ENCODE measurements around the gene MSI2. TPM values are rescaled to one million over a fixed set of nuclear protein-coding genes. Genes with fewer than 3 reads are reported as not detected.

Gene MSI2
- polyA plus RNA-seq, 1 experiment = 9.2 TPM

DNA sequence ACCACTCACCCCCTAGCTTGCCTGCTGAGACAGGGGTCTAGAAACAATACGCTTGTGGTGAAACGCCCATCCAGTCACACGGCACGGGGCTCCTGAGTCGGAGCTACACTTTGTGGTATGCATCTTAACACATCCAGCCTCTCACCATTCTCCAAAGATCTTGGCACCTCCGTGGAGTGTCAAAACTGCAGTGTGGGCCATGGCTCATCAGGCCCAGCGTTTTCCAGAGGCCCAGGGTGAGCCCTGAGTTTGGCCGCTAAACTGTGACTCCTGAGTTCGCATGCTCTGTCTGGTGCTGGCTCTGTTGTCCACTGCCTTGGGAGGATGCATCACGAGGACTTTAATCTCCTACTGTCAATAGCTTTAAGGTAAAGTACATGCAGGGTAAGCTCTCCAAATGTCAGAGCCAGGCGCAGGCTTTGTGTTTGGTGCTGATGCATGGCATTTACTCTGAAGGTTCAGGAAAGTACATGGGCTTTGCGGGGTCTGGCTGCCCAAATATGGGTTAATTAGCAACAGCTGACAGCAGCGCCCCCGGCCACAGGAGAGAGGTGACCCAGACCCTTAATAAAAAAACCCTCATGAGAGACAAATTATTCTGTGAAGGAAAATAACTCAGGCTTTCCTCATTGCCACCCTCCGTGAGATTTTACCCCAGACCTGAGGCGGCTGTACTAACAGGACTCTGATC, 370.3 kb downstream of the MSI2 start:
- TF ChIP-seq, protein P1, sequence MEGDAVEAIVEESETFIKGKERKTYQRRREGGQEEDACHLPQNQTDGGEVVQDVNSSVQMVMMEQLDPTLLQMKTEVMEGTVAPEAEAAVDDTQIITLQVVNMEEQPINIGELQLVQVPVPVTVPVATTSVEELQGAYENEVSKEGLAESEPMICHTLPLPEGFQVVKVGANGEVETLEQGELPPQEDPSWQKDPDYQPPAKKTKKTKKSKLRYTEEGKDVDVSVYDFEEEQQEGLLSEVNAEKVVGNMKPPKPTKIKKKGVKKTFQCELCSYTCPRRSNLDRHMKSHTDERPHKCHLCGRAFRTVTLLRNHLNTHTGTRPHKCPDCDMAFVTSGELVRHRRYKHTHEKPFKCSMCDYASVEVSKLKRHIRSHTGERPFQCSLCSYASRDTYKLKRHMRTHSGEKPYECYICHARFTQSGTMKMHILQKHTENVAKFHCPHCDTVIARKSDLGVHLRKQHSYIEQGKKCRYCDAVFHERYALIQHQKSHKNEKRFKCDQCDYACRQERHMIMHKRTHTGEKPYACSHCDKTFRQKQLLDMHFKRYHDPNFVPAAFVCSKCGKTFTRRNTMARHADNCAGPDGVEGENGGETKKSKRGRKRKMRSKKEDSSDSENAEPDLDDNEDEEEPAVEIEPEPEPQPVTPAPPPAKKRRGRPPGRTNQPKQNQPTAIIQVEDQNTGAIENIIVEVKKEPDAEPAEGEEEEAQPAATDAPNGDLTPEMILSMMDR (IDR thresholded peaks at IDR 0.05; ENCODE audit: insufficient read depth, low read depth, low read length) = no peak
- POLR2A ChIA-PET = no interaction called here
- no peak overlapping the region for H3K4me3 ChIP-seq (ENCODE audit: low read depth, low read length)
- no peaks in the 10 kb centered on the region for H3K36me3 ChIP-seq (ENCODE audit: control insufficient read depth, insufficient read depth, low read length)
- H3K27me3 ChIP-seq (ENCODE audit: control insufficient read depth, insufficient read depth, low read length) = no peaks in the 10 kb centered on the region
- DNase-seq (ENCODE audit: low read depth) = no peak
- CTCF ChIA-PET = interaction anchor here (1.0 to 2.2 kb wide), 3 partner anchors 29 to 383 kb away, joined by 3 to 7 read pairs (median 5); no protein-coding TSS in a partner anchor

DNA sequence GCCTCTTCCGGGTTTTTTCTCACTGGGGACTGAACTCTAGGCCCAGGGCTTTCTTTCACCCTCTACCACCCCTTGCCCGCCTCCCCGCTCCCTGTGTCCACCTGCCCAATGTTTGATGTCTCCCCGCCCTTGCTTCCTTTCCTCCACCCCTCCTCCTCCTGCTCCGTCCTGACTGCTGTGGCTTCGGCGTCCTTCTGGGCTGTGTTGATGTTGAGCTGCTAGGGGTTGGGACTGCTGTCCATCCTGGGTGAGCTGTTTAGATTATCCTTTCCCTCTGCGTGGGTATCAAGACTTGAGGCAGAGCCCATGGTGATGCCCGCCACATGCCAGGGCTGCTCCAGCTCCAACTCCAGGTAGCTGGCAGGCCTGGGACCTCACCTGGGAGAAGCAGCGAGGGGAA, 371.3 kb downstream of the MSI2 start:
- ChIA-PET CTCF (interaction anchor here (1.0 to 2.2 kb wide), 3 partner anchors 30 to 384 kb away, joined by 3 to 7 read pairs (median 5); no protein-coding TSS in a partner anchor), POLR2A (no interaction called here)
- Histone ChIP-seq H3K27me3 (ENCODE audit: control insufficient read depth, insufficient read depth, low read length) (no peaks in the 10 kb centered on the region), H3K36me3 (ENCODE audit: control insufficient read depth, insufficient read depth, low read length) (no peaks in the 10 kb centered on the region), H3K4me3 (ENCODE audit: low read depth, low read length) (no peak overlapping the region)
- TF ChIP-seq, protein P1 (IDR thresholded peaks at IDR 0.05; ENCODE audit: insufficient read depth, low read depth, low read length) = no peak
- DNase-seq (ENCODE audit: low read depth) = no peak

DNA sequence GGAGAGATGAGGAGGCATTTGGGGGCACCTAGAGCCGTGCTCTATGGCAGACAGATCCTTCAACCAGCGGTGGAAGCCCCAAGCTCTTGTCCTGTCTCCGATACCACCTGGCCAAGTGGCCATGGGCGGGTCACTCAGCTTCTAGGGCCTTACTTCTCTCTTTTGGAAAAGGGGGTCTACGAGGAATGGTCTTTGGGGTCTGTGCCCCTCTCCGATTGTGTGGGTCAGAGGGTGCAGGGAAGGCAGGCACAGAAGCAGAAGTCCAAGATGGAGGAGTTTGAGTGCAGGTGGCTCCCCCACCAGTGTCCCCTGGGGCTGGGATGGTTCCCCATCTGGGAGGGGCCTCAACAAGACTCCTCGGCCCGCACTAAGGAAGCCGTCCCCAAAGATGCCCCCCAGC, 372.1 kb downstream of the MSI2 start:
- no peak for DNase-seq (ENCODE audit: low read depth)
- POLR2A ChIA-PET = no interaction called here
- Histone ChIP-seq H3K27me3 (ENCODE audit: control insufficient read depth, insufficient read depth, low read length) (no peaks in the 10 kb centered on the region), H3K4me3 (ENCODE audit: low read depth, low read length) (no peak overlapping the region), H3K36me3 (ENCODE audit: control insufficient read depth, insufficient read depth, low read length) (no peaks in the 10 kb centered on the region)
- TF ChIP-seq, protein P1 (IDR thresholded peaks at IDR 0.05; ENCODE audit: insufficient read depth, low read depth, low read length) = no peak
- CTCF ChIA-PET = no interaction called here

DNA sequence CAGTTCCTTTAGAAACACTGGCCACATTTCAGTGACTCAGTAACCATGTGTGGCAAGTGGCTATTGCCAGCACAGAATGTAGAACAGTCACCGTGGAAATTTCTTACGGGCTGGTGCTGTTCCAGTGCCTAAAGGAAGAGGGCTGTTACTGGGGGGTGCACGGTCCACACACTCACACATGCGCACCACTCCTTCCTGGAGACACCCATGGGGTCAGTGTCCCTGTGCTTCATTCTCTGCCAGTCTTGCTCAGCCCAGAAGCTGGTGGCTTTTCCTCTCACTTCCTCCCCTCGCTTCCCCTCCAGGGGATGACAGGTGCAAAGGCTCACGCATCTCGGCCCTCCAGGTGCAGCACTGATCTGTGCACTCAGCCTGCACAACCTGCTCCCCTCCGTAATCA, 373.1 kb downstream of the MSI2 start:
- Histone ChIP-seq H3K27me3 (ENCODE audit: control insufficient read depth, insufficient read depth, low read length) (no peaks in the 10 kb centered on the region), H3K4me3 (ENCODE audit: low read depth, low read length) (no peak overlapping the region), H3K36me3 (ENCODE audit: control insufficient read depth, insufficient read depth, low read length) (no peaks in the 10 kb centered on the region)
- TF ChIP-seq, protein P1 (IDR thresholded peaks at IDR 0.05; ENCODE audit: insufficient read depth, low read depth, low read length) = no peak
- POLR2A ChIA-PET = interaction anchor here (0.7 kb wide), 1 partner anchor 512 kb away, joined by 9 read pairs; no protein-coding TSS in a partner anchor
- CTCF ChIA-PET = no interaction called here
- no peak for DNase-seq (ENCODE audit: low read depth)

DNA sequence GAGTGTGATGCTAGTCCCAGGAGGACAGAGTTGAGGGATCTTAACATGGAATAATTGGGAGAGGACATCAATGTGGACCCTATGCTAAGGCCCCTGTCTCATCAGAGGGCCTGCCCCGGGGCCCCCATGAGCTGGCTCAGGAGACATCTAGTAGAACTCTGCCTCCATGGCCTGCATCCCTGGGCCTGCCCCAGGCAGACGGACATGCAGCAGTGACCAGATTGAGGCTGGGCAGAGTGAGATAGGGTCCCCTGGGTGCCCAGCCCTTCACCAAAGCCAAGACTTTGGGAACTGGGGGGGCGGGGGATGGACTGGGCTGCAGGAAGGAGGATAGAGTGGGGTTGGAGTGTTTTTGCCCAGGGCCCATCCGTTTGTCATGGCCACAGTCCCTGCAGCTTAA, 373.6 kb downstream of the MSI2 start:
- H3K36me3 ChIP-seq (ENCODE audit: control insufficient read depth, insufficient read depth, low read length) = no peaks in the 10 kb centered on the region
- H3K27me3 ChIP-seq (ENCODE audit: control insufficient read depth, insufficient read depth, low read length) = no peaks in the 10 kb centered on the region
- H3K4me3 ChIP-seq (ENCODE audit: low read depth, low read length) = no peak overlapping the region
- no peak for DNase-seq (ENCODE audit: low read depth)
- TF ChIP-seq, protein P1 (IDR thresholded peaks at IDR 0.05; ENCODE audit: insufficient read depth, low read depth, low read length) = no peak
- CTCF ChIA-PET = no interaction called here
- POLR2A ChIA-PET = interaction anchor here (0.7 kb wide), 1 partner anchor 512 kb away, joined by 9 read pairs; no protein-coding TSS in a partner anchor
